GM19239 (cell line): ENCODE measurements around the gene PARP1.
"Not testable (repeated sequence)": the region's sequence is repeated elsewhere in the genome, so short reads cannot be mapped to it uniquely, and the experiment has no call there.

Experiments
- DNase-seq: peaks from one replicate; pipeline ENCODE4 v3.0.0; 2011; ENCODE audit warnings: low spot score; ENCODE audit not compliant: insufficient read length
- FAIRE-seq: peaks from 2 replicates; lab custom pipeline; 2011; peaks lifted over from hg19 to GRCh38; lab: Jason Lieb, UNC

Gene PARP1

DNA sequence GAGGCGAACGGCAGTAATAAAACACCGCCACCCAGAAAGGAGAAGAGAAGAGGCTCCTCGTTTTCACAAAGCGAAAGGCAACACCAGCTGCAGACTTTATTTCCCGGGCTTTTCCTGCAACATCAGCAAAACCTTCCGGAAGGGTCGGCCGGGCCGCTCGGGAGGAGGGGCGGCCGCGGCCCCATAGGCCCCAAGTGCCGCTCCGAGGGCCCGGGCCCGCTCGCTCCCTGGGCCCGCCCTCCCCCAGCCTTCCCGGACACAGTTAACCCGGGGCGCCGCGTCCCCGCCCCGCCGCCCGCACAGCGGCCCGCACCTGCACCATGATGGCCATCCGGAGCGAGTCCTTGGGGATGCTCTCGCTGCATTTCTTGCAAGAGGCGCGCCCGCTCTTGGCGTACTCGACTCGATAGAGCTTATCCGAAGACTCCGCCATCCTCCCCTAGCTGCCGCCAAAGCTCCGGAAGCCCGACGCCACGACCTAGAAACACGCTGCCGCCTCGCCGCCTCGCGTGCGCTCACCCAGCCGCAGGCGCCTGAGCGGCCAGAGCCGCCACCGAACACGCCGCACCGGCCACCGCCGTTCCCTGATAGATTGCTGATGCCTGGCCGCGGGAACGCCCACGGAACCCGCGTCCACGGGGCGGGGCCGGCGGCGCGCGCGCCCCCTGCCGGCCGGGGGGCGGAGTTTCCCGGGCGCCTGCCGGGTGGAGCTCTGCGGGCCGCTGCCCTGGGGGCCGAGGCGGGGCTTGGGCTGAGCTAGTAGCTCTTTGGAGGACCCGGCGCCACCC is at the start of gene PARP1:
Gene PARP1, minus strand, starts transcription at position 597 of the 788 bp plus-strand sequence. Its CDS starts 164 bp downstream, at position 433.
- peak; percentile 81 for DNase-seq
- FAIRE-seq, result peak; percentile 66

DNA sequence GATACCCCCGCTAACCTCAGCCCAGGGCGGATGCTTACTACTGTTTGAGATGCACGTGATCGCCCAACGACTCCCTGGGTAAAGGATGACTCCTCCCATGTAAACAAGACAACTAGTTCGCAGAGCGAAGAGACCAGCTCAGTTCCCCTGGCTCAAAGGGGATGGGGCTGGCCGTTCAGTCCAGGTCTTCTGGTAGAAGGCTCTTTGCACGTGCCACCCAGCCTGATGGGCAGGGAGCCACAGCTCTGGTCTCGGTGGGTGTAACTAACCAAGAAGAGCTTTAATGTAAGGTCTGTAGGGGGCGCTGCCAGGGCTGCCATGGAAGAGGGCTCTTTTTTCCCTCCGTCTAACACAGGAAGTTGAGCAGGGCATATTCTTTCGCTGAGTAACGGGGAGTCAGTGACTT is 49.4 kb upstream of the PARP1 start:
- DNase-seq (no peak), FAIRE-seq (no peak)

DNA sequence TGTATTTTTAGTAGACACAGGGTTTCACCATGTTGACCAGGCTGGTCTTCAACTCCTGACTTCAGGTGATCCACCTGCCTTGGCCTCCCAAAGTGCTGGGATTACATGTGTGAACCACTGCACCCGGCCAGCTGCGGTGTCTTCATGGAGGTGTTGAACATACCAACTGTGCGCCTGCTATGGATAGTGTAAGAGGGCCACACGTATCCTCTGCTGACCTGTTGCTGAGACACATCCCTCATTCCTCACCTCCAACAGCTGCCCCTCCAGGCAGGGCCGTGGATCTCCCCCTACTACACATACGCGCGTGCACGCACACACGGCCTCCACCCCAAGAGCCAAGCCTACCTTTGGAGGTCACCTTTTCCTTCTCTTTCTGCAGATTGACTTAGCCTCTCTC is 48.0 kb upstream of the PARP1 start:
- DNase-seq, result no peak
- no peak for FAIRE-seq

DNA sequence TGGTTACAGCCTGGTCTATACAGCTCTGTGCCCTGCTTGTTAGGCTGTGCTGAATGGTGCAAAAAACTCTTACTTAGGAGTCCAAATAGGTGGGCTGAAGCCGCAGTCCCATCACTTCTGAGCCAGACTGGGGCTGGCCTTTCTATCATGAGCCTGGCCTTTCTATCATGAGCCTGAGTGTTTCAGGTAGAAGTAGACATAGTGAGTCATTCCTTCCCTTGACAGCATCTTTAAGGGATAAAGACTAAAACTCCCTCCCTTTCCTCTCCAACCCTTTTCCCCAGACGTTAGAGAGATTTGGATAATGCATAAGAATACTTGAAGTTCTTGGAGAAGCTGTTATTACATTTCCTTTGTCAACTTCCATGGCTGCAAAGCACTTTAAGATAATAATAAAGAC is 46.5 kb upstream of the PARP1 start:
- FAIRE-seq (no peak), DNase-seq (no peak)

DNA sequence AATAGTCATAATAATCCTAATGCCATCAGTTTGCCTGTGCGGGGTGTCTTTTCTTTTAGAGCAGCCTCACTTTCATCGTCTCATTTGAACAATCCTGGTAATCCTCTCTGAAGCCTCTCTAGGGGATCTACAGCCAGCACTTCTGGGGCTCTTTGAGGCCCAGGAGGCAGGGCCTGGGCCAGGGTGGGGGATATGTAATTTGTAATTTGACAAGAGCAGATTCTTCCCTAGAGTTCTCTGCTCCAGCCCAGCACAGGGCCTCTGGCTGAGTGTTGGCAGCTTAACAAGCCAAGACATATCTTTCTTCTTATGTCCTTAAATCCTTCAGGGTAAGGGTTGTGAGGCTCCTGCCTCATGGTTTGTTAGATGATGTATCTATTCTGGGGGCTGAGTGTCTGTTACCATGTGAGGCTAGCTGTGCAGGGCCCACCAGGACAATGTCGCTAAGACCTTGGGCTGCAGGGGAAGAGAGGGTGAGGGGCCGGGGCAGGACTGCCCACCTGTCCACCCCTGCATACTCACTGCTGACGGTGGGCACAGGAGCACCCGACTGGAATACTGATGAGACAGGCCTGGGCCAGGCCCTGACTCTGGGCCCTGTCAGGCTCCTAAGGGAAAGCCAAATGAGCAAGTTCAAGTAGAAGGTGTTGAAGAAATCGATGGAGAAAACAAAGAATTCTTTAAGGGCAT is 45.3 kb upstream of the PARP1 start:
- DNase-seq, result no peak
- FAIRE-seq, result no peak

DNA sequence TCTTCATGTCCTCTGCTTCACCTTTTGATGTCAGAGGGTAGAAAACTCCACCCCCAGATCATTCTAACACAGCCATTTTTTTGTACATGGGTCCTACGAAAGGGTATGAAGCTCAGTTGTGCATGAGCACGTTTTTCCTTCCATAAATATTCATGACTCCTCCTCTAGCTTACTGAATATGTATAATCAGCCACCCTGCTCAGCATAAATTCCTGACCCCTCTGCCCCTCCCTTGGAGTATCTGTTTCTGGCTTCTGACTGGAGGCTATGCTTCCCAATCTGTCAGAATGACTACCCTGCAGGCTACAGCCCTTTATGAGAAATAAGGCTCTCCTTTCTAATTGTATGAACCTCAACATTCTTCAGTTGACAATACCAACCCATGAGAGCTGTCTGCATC is 42.8 kb upstream of the PARP1 start:
- FAIRE-seq (no peak), DNase-seq (no peak)

DNA sequence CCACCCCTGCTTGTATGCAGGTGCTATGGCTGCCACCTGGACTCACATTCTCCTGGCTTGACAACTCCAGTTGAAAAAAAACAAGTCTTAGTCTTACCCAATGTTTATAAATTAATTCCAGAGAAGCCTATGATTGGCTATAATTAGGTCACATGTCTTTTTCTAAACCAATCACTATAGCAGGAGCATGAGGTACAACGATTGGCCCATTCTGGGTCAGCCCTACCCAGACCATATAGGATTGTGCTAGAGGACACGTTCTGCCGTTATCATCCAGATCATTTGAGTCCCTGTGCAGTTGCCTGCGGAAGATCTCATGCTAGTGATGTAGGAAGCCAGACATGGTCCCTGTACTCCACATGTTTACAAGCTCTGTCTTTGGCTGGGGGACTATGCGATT is 41.9 kb upstream of the PARP1 start:
- DNase-seq (no peak), FAIRE-seq (no peak)

DNA sequence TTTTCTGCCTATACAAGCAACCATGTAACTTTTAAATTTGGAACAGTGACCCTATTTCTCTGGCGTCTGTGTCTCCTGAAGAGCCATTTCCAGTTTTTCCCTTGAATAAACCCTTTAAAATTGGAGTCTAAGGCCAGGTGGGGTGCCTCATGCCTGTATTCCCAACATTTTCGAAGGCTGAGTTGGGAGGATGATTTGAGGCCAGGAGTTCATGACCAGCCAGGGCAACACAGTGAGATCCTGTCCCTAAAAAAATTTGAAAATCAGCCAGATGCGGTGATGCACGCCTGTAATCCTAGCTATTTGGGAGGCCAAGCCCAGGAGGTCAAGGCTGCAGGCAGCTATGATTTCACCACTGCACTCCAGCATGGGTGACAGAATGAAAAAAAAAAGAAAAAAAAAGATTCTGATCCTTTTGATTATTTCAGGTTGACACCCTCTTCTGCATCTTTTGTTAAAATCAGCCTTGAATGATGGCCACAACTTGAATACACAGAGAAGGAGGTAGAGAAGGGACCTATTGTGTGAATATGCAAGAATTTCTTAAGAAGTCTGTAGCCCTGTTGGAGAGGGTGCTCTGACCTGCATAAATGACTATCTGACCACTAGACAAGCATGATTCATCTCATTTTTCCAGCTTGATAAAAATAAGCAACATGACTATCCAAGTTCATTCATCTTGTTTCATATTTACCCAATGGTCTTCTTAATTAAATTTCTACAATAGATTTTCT is 40.2 kb upstream of the PARP1 start:
- no peak for DNase-seq
- FAIRE-seq, result no peak

DNA sequence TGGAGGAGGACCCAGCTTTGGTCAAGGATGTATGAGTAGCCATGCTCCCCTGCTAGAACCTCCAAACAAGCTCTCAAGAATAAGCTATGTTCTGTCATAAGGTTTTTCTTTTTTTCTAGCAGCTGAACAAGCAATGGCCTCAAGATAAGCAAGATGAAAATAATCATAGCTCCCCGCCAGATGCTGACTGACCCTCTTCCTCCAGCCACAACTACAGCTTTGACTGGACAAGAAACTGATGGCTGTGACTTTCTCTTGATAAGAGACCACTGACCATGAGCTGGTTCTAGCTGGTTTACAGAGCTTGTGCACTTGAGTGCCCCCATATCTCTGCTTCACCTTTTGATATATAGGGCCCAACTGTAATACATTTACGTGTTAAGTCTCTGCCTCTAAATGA is 38.2 kb upstream of the PARP1 start:
- DNase-seq, result no peak
- FAIRE-seq, result no peak

DNA sequence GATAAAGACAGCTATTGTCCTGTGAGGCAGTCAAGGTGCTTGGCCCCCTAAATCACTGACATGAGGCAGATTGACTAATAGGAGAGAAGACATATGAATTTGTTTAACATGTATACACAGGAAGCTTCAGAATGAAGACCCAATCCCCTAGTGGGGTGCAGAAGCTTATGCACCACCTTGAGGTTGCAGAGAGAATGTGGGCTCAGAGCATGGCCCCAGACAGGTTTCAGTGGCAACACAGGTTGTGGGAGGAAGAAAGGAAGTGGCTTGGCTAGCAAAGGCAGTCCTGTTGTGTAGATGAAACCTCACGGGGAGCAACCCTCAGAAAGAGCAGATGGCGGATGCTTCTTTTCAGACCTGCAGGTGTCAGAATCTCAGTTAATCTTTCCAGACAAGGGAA is 37.0 kb upstream of the PARP1 start:
- FAIRE-seq (peak; percentile 97), DNase-seq (peak; percentile 70)

DNA sequence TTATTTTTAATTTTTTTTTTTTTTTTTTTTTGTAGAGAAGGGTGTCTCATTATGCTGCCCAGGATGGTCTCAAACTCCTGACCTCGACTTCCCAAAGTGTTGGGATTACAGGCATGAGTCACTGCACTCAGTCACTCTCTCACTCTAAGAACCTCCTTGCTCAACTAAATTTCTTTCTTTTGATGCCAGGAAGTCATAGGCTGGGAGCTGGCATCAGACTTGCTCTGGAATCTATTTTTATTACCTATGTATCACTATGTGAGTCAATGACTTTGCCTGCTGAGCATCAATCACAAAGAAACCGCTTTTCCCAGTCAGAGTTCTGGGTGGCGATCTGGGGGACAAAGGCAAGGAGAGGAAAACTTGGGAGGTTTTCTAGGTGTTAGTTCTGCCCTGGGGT is 35.5 kb upstream of the PARP1 start:
- DNase-seq (no peak), FAIRE-seq (no peak)

DNA sequence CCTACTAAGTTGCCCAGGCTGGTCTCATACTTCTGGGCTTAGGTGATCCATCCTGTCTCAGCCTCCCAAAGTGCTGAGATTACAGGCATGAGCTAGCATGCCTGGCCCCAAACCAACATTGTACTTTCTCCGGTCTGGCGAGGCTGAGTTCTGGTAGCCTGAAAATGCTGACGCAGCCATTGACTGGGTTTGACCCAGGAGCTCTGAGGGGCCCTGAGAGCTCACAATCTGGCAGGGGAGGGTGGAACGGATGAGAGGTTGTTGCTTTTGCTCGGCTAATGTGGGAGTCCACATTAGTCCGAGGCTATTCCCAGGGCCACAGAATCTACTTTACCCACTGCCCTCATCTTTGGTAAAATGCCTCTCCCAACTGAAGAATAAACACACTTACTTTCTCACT is 35.1 kb upstream of the PARP1 start:
- FAIRE-seq (no peak), DNase-seq (no peak)

DNA sequence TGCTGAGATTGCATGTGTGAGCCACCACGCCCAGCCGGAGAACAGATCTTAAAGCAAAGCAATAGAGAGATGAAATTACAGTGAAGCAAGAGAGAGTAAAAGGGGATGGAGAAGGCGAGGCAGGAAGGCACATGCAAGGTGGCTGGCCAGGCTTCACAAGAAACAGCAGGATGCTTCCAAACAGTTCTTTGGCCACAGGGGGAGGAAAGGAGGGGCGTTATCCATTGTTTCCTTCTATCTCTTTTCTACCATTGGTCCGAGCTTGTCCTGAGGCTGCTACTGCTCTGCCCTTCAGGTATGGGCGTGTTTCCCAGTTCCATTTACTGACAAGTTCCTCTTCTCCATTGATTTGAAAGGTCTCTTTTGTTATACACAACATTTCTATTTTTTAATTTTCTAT is 33.7 kb upstream of the PARP1 start:
- DNase-seq (no peak), FAIRE-seq (no peak)

DNA sequence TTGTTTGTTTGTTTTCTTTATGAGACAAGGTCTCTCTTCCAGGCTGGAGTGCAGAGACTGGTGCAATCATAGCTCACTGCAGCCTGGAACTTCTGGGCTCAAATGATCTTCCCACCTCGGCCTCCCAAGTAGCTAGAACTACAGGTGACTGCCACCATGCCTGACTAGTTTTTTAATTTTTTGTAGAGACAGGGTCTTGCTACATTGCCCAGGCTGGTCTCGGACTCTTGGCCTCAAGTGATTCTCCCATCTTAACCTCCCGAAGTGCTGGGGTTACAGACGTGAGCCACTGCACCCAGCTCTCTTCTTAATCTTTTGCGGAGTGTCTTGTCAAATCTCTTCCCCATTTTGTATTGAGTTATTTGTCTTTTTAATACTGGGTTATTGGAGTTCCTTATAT is 32.6 kb upstream of the PARP1 start:
- no peak for DNase-seq
- FAIRE-seq, result no peak

DNA sequence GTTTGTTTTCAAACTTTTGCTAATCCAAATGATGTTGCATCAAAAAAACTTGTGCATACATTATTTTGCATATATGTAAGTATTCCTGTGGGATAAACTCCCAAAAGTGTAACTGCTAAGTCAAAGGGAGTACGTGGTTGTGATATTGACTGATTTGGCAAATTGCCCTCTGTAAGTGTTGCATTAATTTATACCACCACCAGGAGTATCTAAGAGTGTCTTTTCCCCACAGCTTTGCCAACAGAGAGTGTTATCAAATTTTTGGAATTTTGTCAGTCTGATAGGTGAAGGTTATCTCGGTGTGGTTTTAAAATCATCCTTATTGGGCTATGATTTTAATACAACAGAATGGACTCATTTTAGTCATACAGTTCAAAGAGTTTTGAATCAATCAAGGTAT is 30.1 kb upstream of the PARP1 start:
- no peak for DNase-seq
- FAIRE-seq, result no peak

DNA sequence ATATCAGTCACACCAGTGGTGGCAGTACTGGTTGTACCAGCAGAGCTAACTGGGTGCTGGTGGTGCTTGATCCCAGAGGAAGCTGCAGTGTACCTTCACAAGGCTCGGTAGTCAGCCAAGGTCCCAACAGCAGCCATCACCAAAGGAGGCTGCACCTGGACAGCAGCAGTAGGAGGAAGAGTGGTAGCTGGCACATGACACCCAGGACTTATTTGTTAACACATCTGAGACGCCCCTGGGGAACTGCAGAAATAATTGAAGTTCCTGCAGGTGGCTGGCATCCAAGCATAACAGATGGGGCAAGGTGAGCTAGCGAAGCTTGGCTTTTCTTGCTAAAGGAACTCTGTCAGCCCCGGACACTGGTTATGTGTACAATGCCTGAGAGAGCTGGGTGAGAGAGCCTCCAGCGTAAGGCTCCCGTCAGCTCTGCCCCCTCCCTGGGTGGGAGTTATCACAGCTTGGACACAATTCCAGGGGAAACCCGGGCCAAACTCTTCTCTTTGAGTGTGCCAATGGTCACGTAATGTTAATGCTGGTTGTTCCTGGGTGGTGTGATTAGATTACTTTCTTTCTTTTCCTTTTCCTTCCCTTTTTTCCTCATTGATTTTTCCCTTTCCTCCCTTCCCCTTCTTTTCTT is 29.1 kb upstream of the PARP1 start:
- DNase-seq (no peak), FAIRE-seq (no peak)

DNA sequence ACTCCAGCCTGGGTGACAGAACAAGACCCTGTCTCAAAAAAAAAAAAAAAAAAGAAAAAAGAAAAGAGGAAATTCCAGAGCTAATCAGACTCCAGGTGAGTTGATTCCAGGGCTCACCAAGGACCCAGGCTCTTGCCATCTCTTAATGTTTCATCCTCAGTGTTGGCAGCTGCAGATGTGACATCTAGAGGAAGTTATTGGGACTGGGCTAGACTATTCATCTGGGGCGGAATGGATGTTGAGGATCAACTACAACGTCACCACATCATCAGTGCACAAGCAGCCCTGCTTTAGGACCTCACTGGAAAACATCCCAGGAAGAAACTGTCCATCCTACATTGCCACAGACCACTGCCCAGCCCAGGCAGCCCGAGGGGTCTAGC is 28.6 kb upstream of the PARP1 start:
- no peak for DNase-seq
- no peak for FAIRE-seq

DNA sequence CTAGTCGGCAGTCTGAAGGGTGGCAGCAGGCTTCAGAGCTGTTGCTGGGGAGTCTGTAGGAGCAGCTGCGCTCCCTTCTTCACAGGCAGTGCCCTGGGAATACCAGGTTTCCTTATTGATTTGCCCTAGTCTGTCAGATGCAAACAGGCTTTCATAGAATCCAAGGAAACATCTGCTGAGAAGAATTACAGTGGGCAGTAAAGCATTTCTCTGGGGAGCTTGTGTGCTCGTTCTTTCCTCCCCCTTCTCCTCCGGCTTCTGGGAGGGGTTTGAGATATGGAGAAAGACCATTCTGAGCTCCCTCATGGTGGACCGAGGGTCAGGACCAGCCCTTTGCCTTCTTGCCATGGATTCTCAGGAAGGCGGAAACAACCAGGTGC is 25.4 kb upstream of the PARP1 start:
- DNase-seq (no peak), FAIRE-seq (no peak)

DNA sequence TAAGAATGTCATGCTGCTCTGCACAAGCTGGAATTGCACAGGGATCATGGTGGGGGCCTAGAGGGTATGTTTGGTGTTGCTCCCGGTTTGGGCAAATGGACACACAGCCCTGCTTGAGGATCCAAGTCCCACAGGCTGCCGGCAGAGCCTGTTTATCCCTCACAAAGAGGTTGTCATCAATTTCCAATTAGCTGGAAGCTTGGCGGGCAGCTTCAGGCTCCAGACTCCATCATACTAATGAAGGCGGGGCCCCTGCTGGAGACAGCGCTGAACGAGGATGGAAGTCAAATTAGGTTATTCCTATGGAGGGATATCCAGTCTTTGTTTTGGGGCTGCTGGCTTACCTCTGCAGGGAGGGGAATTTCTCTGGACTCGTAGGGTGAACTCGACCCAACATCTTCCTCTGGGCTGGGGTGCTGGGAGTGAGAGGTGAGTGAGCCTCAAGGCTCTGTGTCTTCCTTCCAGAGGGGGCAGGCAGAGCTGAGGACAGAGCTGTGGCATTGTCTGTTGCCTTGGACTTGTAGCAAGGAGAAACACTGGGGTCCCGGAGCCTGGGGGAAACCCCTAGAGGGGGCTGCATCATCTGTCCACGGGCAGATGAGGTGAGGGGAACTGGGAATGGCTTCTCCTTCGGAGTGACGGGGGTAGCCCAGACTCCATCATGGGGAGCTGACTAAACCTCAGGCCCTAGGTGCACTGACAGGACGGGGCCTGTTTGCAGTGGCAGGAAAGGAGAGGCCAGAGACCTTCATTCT is 24.9 kb upstream of the PARP1 start:
- DNase-seq, result no peak
- FAIRE-seq, result no peak

DNA sequence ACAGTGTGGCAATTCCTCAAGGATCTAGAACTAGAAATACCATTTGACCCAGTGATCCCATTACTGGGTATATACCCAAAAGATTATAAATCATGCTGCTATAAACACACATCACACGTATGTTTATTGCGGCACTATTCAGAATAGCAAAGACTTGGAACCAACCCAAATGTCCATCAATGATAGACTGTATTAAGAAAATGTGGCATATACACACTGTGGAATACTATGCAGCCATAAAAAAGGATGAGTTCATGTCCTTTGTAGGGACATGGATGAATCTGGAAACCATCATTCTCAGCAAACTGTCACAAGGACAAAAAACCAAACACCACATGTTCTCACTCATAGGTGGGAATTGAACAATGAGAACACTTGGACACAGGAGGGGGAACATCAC is 24.0 kb upstream of the PARP1 start:
- not testable (repeated sequence) for DNase-seq, FAIRE-seq
